Astrocyte (in vitro differentiated cells and primary cell): ENCODE measurements around the gene ACAA1. TPM values are rescaled to one million over a fixed set of nuclear protein-coding genes. Genes with fewer than 3 reads are reported as not detected.
A peak's percentile ranks its signal among the peaks of the same experiment; 100 is the strongest.

Experiments
- DNase-seq: peaks from one replicate; pipeline ENCODE4 v3.0.0-alpha.2; 2010; ENCODE audit warnings: low read depth
- FAIRE-seq: peaks from 2 replicates; lab custom pipeline; 2011; peaks lifted over from hg19 to GRCh38; lab: Jason Lieb, UNC
- H2AFZ ChIP-seq: 2 replicates; pipeline ENCODE4 v1.6.0; 2012; ENCODE audit warnings: low read depth, low read length, inconsistent platforms
- H3K27ac ChIP-seq: 2 replicates; pipeline ENCODE4 v1.5.1; 2011; ENCODE audit warnings: low read depth, low read length, inconsistent platforms
- H3K27me3 ChIP-seq: 2 replicates; pipeline ENCODE4 v1.6.0; 2011; ENCODE audit warnings: low read length, inconsistent platforms; ENCODE audit not compliant: insufficient read depth
- H3K36me3 ChIP-seq: 2 replicates; pipeline ENCODE4 v1.5.1; 2011; ENCODE audit warnings: low read length, inconsistent platforms; ENCODE audit not compliant: insufficient read depth
- H3K4me1 ChIP-seq: 2 replicates; pipeline ENCODE4 v1.5.1; 2011; ENCODE audit warnings: low read length, inconsistent platforms; ENCODE audit not compliant: insufficient read depth
- H3K4me2 ChIP-seq: 2 replicates; pipeline ENCODE4 v1.6.0; 2012; ENCODE audit warnings: low read length, inconsistent platforms
- H3K4me3 ChIP-seq: 2 replicates; pipeline ENCODE4 v1.5.1; 2011; ENCODE audit warnings: low read depth, mild to moderate bottlenecking, low read length, inconsistent platforms; ENCODE audit not compliant: insufficient read depth
- H3K79me2 ChIP-seq: 2 replicates; pipeline ENCODE4 v1.6.0; 2012; ENCODE audit warnings: mild to moderate bottlenecking, low read length, inconsistent platforms; ENCODE audit not compliant: insufficient read depth
- H3K9ac ChIP-seq: 2 replicates; pipeline ENCODE4 v1.6.0; 2012; ENCODE audit warnings: mild to moderate bottlenecking, low read length, inconsistent platforms
- H3K9me3 ChIP-seq: 2 replicates; pipeline ENCODE4 v1.5.1; 2012; ENCODE audit warnings: low read depth, mild to moderate bottlenecking, low read length, inconsistent platforms; ENCODE audit not compliant: insufficient read depth
- H4K20me1 ChIP-seq: 2 replicates; pipeline ENCODE4 v1.6.0; 2012; ENCODE audit warnings: low read length, inconsistent platforms; ENCODE audit not compliant: insufficient read depth
- H3K27ac Mint-ChIP-seq: one replicate; pipeline ENCODE4 v1.8.0; 2021; ENCODE audit warnings: mild to moderate bottlenecking, mixed read lengths; ENCODE audit not compliant: unreplicated experiment
- H3K27me3 Mint-ChIP-seq: one replicate; pipeline ENCODE4 v1.8.0; 2021; ENCODE audit warnings: low read depth, mixed read lengths; ENCODE audit not compliant: unreplicated experiment
- H3K36me3 Mint-ChIP-seq: one replicate; pipeline ENCODE4 v1.8.0; 2021; ENCODE audit warnings: low read depth, mixed read lengths; ENCODE audit not compliant: unreplicated experiment
- H3K4me1 Mint-ChIP-seq: one replicate; pipeline ENCODE4 v1.8.0; 2021; ENCODE audit warnings: low read depth, mixed read lengths; ENCODE audit not compliant: unreplicated experiment
- H3K4me3 Mint-ChIP-seq: one replicate; pipeline ENCODE4 v1.8.0; 2021; ENCODE audit warnings: mild to moderate bottlenecking, moderate library complexity, mixed read lengths; ENCODE audit not compliant: unreplicated experiment
- H3K9me3 Mint-ChIP-seq: one replicate; pipeline ENCODE4 v1.8.0; 2021; ENCODE audit warnings: mild to moderate bottlenecking, mixed read lengths; ENCODE audit not compliant: unreplicated experiment
- CTCF ChIP-seq: IDR thresholded peaks from 2 replicates; pipeline ENCODE4 v1.5.1; 2011; ENCODE audit warnings: low read depth, mild to moderate bottlenecking, inconsistent platforms, low read length, moderate library complexity; ENCODE audit not compliant: insufficient read depth
- EZH2 ChIP-seq: IDR thresholded peaks from 2 replicates; pipeline ENCODE4 v1.6.1; 2012; ENCODE audit warnings: mild to moderate bottlenecking, low read length, inconsistent platforms; ENCODE audit not compliant: insufficient read depth
- total RNA-seq: library from RNA; stranded (reverse); gene quantifications from 2 replicates; pipeline ENCODE4 v1.2.1, GENCODE V29; 2021

The ACAA1 gene
- total RNA-seq, 1 donor from 2014 or later = 69.4 TPM

- FAIRE-seq = no peak
- Histone ChIP-seq H3K4me2 (no peak overlapping the region), H3K36me3 (no peaks in the 10 kb centered on the region), H3K4me3 (no peak overlapping the region), H3K9me3 (no peaks in the 10 kb centered on the region), H3K27ac (no peak overlapping the region), H3K4me1 (peaks cover 7% of the 10 kb centered on the region), H2AFZ (no peak overlapping the region), H3K27me3 (no peaks in the 10 kb centered on the region), H4K20me1 (no peaks in the 10 kb centered on the region), H3K9ac (no peak overlapping the region), H3K79me2 (no peaks in the 10 kb centered on the region)
- no peak for DNase-seq
- TF ChIP-seq EZH2 (no peak), CTCF (no peak)
- Mint-ChIP-seq H3K4me1 (peaks cover 3% of the 10 kb centered on the region), H3K4me3 (no peak overlapping the region), H3K36me3 (no peaks in the 10 kb centered on the region), H3K27ac (no peak overlapping the region), H3K27me3 (no peaks in the 10 kb centered on the region), H3K9me3 (no peaks in the 10 kb centered on the region)
Measured at GRCh38 chr3:38155825-38156224, 18.9 kb upstream of the ACAA1 start.

- Histone ChIP-seq H3K4me3 (no peak overlapping the region), H3K9me3 (no peaks in the 10 kb centered on the region), H2AFZ (no peak overlapping the region), H3K79me2 (no peaks in the 10 kb centered on the region), H4K20me1 (no peaks in the 10 kb centered on the region), H3K9ac (no peak overlapping the region), H3K36me3 (no peaks in the 10 kb centered on the region), H3K4me2 (no peak overlapping the region), H3K27me3 (no peaks in the 10 kb centered on the region), H3K27ac (no peak overlapping the region), H3K4me1 (peaks cover 7% of the 10 kb centered on the region)
- DNase-seq (no peak), FAIRE-seq (no peak)
- no peak for TF ChIP-seq CTCF
- no peak for TF ChIP-seq EZH2
- no peaks in the 10 kb centered on the region for H3K36me3 Mint-ChIP-seq
- peaks cover 3% of the 10 kb centered on the region for H3K4me1 Mint-ChIP-seq
- no peaks in the 10 kb centered on the region for H3K27me3 Mint-ChIP-seq
- H3K4me3 Mint-ChIP-seq = no peak overlapping the region
- no peak overlapping the region for H3K27ac Mint-ChIP-seq
- H3K9me3 Mint-ChIP-seq = no peaks in the 10 kb centered on the region
Measured at GRCh38 chr3:38154625-38155255, 17.8 kb upstream of the ACAA1 start.

GRCh38 chr3:38154033-38154494 is 17.1 kb upstream of the ACAA1 start:
- H3K27ac Mint-ChIP-seq = peak overlapping the region; percentile 41
- H3K36me3 Mint-ChIP-seq = no peaks in the 10 kb centered on the region

More at GRCh38 chr3:38154033-38154494, 17.1 kb upstream of the ACAA1 start:
- TF ChIP-seq EZH2 (no peak), CTCF (no peak)
- no peak overlapping the region for H3K4me2 ChIP-seq
- H3K4me1 ChIP-seq = peaks cover 7% of the 10 kb centered on the region
- H3K4me3 ChIP-seq = no peak overlapping the region
- peaks cover 3% of the 10 kb centered on the region for H3K4me1 Mint-ChIP-seq
- no peaks in the 10 kb centered on the region for H4K20me1 ChIP-seq
- no peaks in the 10 kb centered on the region for H3K79me2 ChIP-seq
- H3K27ac ChIP-seq = no peak overlapping the region
- no peaks in the 10 kb centered on the region for H3K9me3 Mint-ChIP-seq
- no peak overlapping the region for H2AFZ ChIP-seq
- H3K4me3 Mint-ChIP-seq = no peak overlapping the region
- no peaks in the 10 kb centered on the region for H3K9me3 ChIP-seq
- H3K27me3 ChIP-seq = no peaks in the 10 kb centered on the region
- FAIRE-seq (no peak), DNase-seq (no peak)
- no peaks in the 10 kb centered on the region for H3K36me3 ChIP-seq
- no peak overlapping the region for H3K9ac ChIP-seq
- no peaks in the 10 kb centered on the region for H3K27me3 Mint-ChIP-seq
